Central memory CD4-positive, alpha-beta T cell (primary cell): ENCODE measurements around the gene CYP1A1.
A peak's percentile ranks its signal among the peaks of the same experiment; 100 is the strongest.
"Not testable (repeated sequence)": the region's sequence is repeated elsewhere in the genome, so short reads cannot be mapped to it uniquely, and the experiment has no call there.

Experiments
- DNase-seq: peaks from one replicate; pipeline ENCODE4 v3.0.0; 2022
- total RNA-seq, 3 experiments: gene quantifications; one replicate each; lab custom pipeline; 2026; lab: John Stamatoyannopoulos, UW

Gene CYP1A1, protein sequence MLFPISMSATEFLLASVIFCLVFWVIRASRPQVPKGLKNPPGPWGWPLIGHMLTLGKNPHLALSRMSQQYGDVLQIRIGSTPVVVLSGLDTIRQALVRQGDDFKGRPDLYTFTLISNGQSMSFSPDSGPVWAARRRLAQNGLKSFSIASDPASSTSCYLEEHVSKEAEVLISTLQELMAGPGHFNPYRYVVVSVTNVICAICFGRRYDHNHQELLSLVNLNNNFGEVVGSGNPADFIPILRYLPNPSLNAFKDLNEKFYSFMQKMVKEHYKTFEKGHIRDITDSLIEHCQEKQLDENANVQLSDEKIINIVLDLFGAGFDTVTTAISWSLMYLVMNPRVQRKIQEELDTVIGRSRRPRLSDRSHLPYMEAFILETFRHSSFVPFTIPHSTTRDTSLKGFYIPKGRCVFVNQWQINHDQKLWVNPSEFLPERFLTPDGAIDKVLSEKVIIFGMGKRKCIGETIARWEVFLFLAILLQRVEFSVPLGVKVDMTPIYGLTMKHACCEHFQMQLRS
- 0 to 9.1 (median 0.56) reads per million in 3 experiments for total RNA-seq

DNA sequence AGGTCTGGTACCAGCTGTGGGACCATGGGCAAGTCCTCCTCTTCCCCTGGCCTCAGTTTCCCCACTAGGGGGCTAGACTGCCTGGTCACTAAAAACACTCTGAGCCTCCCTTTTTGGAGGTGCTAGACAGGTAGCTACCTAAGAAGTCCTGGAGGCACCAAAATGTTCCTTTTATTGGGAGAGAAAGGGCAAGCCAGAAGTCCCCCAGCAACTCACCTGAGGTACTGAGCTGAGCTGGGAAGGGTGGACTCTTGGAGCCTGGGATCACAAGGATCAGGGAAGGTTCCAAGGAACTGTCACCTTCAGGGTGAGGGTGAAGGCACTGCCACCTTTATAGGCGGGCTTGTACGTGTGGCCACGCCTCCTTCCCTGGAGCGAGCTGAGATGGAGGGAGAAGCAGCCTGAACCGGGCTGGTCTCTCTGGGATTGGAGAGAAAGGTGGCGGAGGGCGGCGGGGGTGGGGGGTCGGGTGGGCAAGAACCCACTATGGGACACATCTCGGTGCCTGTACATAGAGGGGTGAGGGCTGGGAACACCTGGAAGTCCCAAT is at the start of gene CYP1A1:
CYP1A1 (minus strand) TSS at position 304 of the 550 bp plus-strand sequence. CDS start 2,431 bp downstream, outside the sequence.
- DNase-seq: no peak

DNA sequence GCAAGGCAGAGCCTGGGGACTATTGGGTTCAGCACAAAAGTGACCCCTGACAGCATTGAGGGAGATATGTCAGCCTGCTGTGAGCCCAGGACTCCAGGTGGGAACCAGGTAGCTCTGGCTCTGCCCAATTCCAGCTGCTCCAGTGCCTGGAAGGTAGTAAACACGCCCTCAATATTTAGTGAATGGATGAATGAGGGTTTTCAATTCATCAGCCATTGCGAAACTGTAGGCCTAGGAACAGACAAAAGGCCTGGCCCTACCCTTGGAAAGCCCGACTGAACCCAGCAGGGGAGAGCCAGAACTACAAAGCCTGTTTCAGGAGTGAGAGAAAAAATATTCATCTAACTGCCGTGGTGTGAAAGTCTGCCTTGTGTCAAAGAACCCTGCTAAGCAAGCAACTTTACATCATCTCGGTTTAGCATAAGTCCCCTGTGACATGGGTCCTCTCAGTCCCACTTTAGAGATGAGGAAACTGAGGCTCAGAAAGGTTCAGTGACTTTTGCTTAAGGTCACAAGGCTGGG is 48.5 kb upstream of the CYP1A1 start:
- no peak for DNase-seq

DNA sequence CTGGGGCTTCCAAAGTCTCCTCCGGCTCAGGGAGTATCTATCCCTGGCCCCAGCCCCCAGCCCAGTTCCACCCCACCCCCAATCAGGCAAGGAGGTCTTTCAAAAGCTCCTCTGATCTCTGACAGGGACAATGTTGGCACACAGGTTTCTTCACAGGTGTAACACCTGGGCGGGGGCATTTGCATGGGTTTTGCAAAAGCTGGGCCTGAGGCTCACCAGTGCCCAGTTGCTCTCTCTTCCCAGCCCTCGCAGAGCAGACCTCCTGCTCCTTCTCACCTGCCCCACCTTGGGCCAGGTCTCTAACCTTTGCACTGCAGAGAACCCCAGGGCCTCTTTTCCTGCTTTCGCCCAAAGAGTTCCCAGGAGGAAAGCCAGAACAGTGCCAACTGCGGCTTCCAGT is 48.0 kb upstream of the CYP1A1 start:
- DNase-seq: no peak

GRCh38 chr15:74770211-74770903 is 45.0 kb upstream of the CYP1A1 start:
- no peak for DNase-seq

GRCh38 chr15:74769463-74770025 is 44.2 kb upstream of the CYP1A1 start:
- DNase-seq: no peak

- peak; percentile 54 for DNase-seq
These were observed 43.5 kb upstream of the CYP1A1 start for GRCh38 chr15:74768771-74769342.

GRCh38 chr15:74768099-74768770 is 42.9 kb upstream of the CYP1A1 start:
- no peak for DNase-seq

- no peak for DNase-seq
These were observed 42.1 kb upstream of the CYP1A1 start for GRCh38 chr15:74767167-74768098.

DNA sequence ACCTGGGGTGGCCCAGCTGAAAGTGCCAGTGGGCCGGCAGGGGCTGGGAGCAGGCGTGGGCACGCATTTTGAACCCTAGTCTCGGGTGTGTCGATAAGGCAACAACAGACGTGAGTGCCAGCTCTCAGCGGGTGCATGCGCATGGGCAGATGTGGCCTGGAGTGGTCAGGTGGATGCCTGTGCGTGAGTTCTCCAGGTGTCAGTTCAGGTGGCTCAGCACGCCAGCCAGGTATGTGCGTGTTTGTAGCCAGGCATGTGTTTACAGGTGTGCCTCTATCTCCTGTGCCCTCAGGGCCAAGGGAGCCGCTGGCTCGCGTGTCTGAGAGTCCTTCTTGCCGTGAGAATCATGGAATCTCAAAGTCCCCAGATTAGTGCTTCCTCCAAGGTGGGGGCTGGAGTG is 38.1 kb upstream of the CYP1A1 start:
- no peak for DNase-seq

DNA sequence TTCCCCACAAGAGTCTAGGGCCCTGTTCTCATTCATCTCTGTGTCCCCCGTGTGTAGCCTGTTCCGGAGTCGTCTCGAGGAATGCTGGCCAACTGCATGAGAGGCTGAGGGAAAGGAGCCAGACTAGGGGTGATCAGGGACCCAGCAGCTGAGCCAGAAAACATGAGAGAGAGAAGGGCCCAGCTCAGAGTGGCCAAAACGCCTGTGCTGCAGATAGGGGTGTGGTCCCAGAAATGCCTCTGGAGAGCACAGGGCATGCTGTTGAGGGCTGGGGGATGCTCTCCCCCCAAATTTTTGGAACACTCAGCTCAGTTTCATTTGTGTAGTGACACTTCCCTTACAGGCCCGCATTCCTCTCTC is 37.4 kb upstream of the CYP1A1 start:
- DNase-seq: no peak

DNA sequence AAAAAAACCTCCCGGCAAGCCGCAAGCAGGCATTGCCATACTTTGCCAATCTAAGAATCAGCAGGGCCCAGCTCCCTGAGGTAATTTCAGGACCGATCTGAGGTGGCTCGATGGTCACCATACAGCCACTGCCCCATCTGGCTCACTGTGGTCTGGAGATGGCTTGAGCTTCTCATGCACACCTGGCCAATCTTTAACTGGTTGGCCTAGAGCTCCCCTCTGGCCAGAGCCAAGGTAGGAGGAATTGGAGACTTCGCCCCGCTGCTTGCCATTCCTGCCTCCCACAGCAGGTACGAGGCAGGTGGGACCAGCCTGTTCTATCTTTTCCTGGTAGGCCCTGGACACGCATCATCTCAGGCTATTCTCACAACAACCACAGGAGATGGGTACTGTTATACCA is 33.4 kb upstream of the CYP1A1 start:
- no peak for DNase-seq

DNA sequence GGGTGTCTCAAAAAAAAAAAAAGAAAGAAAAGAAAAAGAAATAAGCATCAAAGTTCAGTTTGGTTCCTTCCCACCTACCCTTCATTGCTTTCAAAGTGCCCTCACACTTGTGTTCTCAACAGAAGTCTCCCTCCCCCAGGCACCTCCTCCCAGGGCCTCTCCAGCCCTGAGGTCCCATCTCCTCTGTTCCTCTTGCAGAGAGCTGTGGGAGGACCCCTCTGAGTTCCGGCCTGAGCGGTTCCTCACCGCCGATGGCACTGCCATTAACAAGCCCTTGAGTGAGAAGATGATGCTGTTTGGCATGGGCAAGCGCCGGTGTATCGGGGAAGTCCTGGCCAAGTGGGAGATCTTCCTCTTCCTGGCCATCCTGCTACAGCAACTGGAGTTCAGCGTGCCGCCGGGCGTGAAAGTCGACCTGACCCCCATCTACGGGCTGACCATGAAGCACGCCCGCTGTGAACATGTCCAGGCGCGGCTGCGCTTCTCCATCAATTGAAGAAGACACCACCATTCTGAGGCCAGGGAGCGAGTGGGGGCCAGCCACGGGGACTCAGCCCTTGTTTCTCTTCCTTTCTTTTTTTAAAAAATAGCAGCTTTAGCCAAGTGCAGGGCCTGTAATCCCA is 29.4 kb upstream of the CYP1A1 start:
- DNase-seq: no peak

GRCh38 chr15:74752531-74752930 is 27.2 kb upstream of the CYP1A1 start:
- no peak for DNase-seq

DNA sequence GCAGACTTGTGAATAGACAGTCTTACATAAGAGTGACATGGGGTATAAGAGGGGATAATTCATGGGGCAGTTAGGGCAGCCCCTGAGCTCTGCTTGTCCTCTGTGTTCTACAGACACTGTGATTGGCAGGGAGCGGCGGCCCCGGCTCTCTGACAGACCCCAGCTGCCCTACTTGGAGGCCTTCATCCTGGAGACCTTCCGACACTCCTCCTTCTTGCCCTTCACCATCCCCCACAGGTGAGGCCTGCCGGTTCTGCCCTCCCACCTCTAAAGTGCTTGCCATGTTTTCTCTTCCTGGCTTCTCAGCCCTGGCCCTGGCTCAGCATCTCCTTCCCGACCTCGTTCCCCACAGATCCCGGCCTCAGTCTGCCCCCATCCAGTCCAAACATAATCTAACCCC is 26.7 kb upstream of the CYP1A1 start:
- DNase-seq: no peak

DNA sequence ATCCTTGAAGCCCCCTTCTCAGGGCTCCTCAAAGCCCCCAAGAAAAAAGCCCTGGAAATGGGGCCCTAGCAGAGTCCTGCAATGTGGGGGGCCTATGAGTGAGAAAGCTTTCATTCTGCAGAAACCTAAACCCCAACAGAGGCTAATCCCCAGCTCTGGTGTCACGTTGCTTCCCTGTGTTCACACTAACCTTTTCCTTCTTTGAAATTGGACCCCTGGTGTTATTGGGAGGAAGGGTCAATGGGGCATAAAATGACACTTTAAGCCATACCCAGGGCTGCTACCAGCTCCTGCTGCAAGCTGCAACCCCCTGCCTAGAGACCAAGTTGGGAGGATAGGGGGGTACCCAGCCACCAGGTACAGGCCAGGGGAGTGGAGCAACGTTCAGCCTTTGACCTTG is 25.4 kb upstream of the CYP1A1 start:
- DNase-seq: no peak

DNA sequence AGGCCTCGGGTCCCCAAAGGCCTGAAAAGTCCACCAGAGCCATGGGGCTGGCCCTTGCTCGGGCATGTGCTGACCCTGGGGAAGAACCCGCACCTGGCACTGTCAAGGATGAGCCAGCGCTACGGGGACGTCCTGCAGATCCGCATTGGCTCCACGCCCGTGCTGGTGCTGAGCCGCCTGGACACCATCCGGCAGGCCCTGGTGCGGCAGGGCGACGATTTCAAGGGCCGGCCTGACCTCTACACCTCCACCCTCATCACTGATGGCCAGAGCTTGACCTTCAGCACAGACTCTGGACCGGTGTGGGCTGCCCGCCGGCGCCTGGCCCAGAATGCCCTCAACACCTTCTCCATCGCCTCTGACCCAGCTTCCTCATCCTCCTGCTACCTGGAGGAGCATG is 24.5 kb upstream of the CYP1A1 start:
- no peak for DNase-seq

DNA sequence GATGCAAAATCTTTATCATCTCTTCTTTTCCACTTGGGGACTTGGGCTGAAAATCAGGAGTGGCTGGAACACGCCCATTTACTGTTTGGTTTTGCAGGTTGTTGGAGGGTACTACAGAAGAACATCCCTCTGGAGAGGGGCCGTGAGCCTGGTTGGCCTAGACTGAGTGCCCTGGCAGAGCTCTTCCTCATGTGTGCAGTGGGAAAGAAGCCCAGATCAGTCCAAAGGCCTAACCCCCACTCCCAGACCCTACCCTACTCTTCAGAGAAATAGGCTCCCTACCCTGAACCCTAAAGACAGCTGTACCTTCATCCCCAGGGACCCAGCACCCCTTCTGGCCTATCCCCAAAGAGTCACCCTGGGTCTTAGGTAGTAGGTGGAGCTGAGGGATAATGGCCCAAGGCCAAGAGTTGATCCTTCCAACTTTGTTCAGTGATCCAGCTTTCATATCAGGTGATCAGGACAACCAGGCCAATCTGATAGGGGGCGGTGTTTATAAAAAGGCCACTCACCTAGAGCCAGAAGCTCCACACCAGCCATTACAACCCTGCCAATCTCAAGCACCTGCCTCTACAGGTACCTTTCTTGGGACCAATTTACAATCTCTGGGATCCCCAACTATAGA is 23.1 kb upstream of the CYP1A1 start, which contains the start of gene CYP1A2:
CYP1A2 (plus strand) TSS at position 524 of the 625 bp plus-strand sequence. CDS start 894 bp downstream, outside the sequence.
- DNase-seq: no peak

DNA sequence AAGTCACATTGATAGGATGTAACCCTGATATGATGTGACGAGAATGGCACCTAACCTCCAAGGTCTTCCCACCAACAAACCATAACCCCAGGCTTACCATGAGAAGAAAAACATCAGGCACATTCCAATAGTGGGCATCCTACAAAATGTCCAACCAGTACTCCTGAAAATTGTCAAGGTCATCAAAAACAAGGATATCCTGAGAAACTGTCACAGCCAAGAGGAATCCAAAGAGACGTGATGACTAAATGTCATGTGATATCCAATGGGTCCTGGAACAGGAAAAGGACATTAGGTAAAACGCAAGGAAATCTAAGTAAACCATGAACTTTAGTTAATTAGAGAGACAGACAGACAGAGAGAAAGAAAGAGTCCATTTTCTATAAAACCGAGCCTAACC is 21.1 kb upstream of the CYP1A1 start:
- no peak for DNase-seq

DNA sequence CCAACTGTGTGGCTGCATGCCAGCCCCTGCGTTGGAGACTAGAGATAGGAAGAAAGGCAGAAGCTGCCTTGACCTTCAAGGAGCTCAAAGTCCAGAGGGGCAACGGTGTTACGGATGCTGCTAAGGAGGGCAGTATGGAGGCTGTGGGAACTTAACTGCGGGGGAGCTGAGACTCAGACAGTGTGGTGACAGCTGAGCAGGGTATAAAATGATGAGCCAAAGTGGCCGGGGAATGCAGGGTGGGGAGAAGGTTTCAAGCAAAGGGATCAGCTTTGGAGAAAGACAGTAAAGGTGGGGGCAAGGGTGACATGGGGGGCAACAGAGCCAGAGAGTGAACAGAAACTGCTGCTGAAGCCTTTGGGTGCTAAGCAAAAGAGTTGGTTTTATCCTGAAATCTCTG is 17.1 kb upstream of the CYP1A1 start:
- no peak for DNase-seq

GRCh38 chr15:74738239-74738638 is 12.9 kb upstream of the CYP1A1 start:
- not testable (repeated sequence) for DNase-seq
